Measurements from ENCODE around the gene AMIGO1. TPM values are rescaled to one million over a fixed set of nuclear protein-coding genes. Genes with fewer than 3 reads are reported as not detected.

AMIGO1 gene
- total and polyA plus RNA-seq, 8 donors = 3.1 to 8.1 (median 3.8) TPM

- no peaks in the 10 kb centered on the region for H3K27me3 ChIP-seq
- peaks cover 0 to 22% of the 10 kb centered on the region in 2 donors for H3K36me3 ChIP-seq
- H3K9me3 ChIP-seq = no peaks in the 10 kb centered on the region
- no peak overlapping the region for H3K27ac ChIP-seq
- peaks cover 4 to 23% of the 10 kb centered on the region in 2 donors for H3K4me1 ChIP-seq
- no peak for TF ChIP-seq CTCF (IDR thresholded peaks at IDR 0.05)
- ATAC-seq (no peak), DNase-seq (no peak)
- no peak overlapping the region for H3K4me3 ChIP-seq
- intact Hi-C loops (cut with DNase I) = no loop called here
These were observed 20.8 kb downstream of the AMIGO1 start for GRCh38 chr1:109488696-109489095.

GRCh38 chr1:109488201-109488600 is 21.3 kb downstream of the AMIGO1 start:
- H3K27ac ChIP-seq = no peak overlapping the region
- no peak for TF ChIP-seq CTCF (IDR thresholded peaks at IDR 0.05)
- DNase-seq = no peak
- H3K9me3 ChIP-seq = no peaks in the 10 kb centered on the region
- ATAC-seq = no peak
- H3K4me3 ChIP-seq = no peak overlapping the region
- no peaks in the 10 kb centered on the region for H3K27me3 ChIP-seq
- intact Hi-C loops (cut with DNase I) = no loop called here
- peaks cover 0 to 22% of the 10 kb centered on the region in 2 donors for H3K36me3 ChIP-seq
- H3K4me1 ChIP-seq = peaks cover 7 to 20% of the 10 kb centered on the region in 2 donors

GRCh38 chr1:109487261-109487660 is 22.3 kb downstream of the AMIGO1 start:
- H3K36me3 ChIP-seq = peaks cover 0 to 22% of the 10 kb centered on the region in 2 donors
- no peaks in the 10 kb centered on the region for H3K9me3 ChIP-seq
- ATAC-seq = no peak
- H3K27me3 ChIP-seq = peaks cover 0 to 7% of the 10 kb centered on the region in 2 donors
- no peak for TF ChIP-seq CTCF (IDR thresholded peaks at IDR 0.05)
- H3K4me1 ChIP-seq = peaks cover 10 to 21% of the 10 kb centered on the region in 2 donors
- intact Hi-C loops (cut with DNase I) = no loop called here
- H3K4me3 ChIP-seq = no peak overlapping the region
- no peak for DNase-seq
- H3K27ac ChIP-seq = no peak overlapping the region

GRCh38 chr1:109485001-109485400 is 24.5 kb downstream of the AMIGO1 start:
- Histone ChIP-seq H3K4me3 (peak overlapping the region in 1 of 2 donors; percentile 64), H3K27me3 (peaks cover 0 to 20% of the 10 kb centered on the region in 2 donors), H3K36me3 (peaks cover 0 to 16% of the 10 kb centered on the region in 2 donors), H3K9me3 (no peaks in the 10 kb centered on the region), H3K27ac (no peak overlapping the region), H3K4me1 (peaks cover 10 to 21% of the 10 kb centered on the region in 2 donors)
- TF ChIP-seq CTCF (IDR thresholded peaks at IDR 0.05) = no peak
- no peak for DNase-seq
- intact Hi-C loops (cut with DNase I) = no loop called here
- no peak for ATAC-seq

- ATAC-seq (no peak), DNase-seq (no peak)
- TF ChIP-seq CTCF (IDR thresholded peaks at IDR 0.05) = no peak
- no peaks in the 10 kb centered on the region for H3K9me3 ChIP-seq
- peak overlapping the region in 1 of 2 donors; percentile 93 for H3K27ac ChIP-seq
- intact Hi-C loops (cut with DNase I) = no loop called here
- peaks cover 0 to 24% of the 10 kb centered on the region in 2 donors for H3K27me3 ChIP-seq
- H3K36me3 ChIP-seq = peaks cover 0 to 16% of the 10 kb centered on the region in 2 donors
- peak overlapping the region; percentile 51 to 64 for H3K4me3 ChIP-seq
- H3K4me1 ChIP-seq = peaks cover 10 to 21% of the 10 kb centered on the region in 2 donors
These were observed 25.0 kb downstream of the AMIGO1 start for GRCh38 chr1:109484519-109484975.

Data from left lung (tissue), 10 donors.